Activated CD4-positive, CD25-positive, alpha-beta regulatory T cell treated with anti-CD3 and anti-CD28 coated beads, Interleukin-2, amount 50 U/mL, for 72 hours (primary cell): ENCODE results near the gene NDUFAF2.
"Not testable (repeated sequence)": the region's sequence is repeated elsewhere in the genome, so short reads cannot be mapped to it uniquely, and the experiment has no call there.

Source experiments
- DNase-seq: peaks from one replicate; pipeline ENCODE4 v3.0.0; 2021

The NDUFAF2 gene

DNA sequence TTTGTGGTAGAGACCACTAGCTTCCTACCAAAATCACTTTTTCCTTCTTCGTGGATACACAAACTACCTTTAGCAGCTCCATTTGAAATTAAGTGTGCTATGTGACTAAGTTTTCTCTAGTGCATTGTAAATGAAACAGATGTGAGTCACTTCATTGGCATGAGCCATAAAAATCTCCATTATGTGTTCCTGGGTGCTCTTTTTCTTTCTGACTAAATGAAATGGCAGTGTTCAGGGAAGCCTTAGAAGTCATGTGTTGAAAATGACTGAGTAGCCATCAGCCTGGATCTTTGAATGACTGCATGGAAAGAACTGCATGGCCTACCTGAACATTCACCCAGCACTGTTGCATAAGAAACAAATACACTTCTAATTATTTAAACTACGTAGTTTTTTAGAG, 107.9 kb downstream of the NDUFAF2 start:
- DNase-seq: no peak

DNA sequence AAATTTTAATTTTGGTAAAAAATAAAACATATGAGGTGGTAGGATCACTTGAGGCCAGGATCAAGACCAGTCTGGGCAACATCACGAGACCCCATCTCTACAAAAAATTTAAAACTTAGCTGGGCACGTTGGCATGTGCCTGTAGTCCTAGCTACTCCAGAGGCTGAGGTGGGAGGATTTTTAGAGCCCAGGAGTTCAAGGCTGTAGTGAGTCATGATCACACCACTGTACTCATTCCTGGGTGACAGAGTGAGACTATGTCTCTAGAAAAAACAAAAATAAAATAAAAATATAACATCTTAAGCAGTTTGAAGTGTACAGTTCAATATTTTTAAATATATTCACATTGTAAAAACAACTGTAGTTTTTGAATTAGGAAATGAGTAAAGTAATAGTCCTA, 108.9 kb downstream of the NDUFAF2 start:
- no peak for DNase-seq

DNA sequence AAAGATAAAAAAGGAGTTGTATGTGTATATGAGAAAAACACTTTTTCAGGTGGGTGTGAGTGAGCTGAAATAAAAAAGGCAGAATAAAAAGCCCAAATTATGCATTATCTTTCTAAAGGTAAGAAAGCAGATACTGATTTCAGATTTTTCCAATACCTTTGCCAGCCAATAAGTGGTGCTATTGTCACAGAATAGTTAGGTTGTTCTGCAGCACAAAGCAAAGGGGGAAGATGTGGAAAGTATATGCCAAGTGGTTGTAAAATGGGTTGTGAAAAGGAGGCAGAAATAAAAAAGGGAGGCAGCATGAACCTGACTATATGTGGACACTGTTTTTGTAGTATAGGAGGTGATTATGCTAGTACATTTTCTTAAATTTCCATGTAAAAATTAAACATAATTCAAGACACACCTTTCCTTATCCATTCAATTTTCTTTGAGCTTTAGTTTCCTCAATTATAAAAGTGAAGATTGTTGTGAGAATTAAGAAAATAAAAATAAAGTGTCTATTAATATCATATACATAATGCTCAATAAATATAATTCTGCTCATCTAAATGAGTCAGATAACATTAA, 110.5 kb downstream of the NDUFAF2 start:
- DNase-seq: no peak

DNA sequence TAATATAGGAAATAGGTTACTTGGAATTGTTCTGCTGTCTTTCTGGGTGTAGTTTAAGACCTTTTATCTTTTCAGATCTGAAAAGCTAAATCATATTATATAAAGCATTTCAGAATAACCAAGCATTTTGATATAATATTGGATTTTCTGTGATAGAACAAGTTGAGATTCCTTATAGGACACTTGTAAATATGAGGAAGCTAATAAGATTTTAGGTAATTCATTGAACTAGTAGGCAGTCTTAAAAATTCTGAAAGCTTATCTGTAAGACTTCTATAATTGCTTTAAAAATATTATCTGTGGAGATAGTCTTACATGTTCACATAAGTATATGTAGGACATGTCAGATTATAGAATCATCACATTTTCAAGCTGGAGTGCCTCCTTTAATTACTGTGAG, 114.5 kb downstream of the NDUFAF2 start:
- DNase-seq: no peak

DNA sequence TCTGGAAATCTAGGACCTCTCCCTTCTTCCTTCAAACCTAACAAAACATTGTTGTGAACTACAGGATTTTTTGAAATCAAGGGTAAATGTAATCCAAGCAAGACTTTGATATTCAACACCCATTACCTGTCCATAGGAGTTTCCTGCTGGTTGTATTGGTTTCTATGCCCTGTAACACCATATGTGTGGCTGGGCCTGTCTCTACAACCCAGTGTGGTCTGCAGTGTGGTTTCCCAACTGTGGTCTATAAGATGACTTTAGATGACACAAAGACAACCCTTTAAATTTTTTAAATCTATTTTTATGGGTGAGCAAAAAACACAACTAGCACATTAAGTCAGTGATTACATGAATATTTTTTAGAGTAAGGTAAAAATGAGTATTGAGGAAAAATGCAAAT, 124.1 kb downstream of the NDUFAF2 start:
- DNase-seq: no peak

DNA sequence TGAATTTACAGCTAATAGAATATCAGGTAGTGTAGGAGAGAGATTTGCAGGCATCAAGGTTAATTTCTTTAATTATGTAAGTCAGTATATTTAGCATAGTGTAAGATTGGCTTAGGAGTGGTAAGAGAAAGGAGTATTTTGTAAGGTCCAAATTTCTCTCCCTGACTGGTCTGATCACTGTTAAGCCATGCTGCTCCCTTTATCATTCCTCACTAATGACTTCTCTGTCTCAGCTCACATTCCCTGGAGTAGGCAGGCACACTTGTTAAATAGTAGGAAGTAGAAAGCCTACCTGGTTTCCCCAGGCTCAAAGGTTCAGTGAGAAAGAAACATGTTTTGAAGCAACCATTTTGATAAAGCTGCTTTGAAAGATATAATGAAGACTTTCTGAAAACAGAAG, 126.5 kb downstream of the NDUFAF2 start:
- DNase-seq: no peak

DNA sequence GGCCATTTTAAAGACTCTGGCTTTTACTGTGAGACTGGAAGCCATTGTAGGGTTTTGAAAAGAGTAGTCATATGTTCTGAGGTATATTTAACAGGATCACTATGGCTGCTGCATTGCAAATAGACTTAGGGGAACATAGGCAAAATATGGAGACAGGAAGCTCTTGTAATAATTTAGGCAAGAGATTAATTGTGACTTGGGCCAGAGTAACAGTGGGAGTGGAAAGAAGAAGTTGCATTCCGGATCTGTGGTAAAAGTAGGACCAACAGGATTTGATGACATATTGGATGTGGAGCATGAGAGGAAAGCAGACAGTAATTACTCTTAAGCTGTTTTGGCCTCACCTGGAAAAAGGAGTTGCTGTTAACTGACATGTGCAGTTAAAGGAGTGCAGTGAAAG, 131.6 kb downstream of the NDUFAF2 start:
- no peak for DNase-seq

DNA sequence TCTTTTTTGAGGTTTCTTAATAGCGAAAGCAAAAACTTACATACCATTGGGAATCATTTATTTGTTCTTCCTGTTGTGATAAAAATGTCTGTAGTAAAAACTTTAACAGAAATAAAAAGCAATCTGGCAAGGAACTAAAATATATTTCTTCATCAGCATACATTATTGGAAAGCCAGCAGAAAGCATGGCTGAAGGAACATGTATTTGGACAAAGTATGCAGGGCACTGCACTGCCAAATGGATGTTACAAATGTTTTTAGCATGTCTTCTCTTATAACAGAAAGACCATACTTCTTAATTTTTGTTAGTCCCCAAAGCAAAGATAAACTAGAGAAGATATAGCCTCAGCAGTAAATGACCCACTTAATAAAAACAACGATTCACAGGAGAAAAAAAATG, 136.7 kb downstream of the NDUFAF2 start:
- DNase-seq: no peak

DNA sequence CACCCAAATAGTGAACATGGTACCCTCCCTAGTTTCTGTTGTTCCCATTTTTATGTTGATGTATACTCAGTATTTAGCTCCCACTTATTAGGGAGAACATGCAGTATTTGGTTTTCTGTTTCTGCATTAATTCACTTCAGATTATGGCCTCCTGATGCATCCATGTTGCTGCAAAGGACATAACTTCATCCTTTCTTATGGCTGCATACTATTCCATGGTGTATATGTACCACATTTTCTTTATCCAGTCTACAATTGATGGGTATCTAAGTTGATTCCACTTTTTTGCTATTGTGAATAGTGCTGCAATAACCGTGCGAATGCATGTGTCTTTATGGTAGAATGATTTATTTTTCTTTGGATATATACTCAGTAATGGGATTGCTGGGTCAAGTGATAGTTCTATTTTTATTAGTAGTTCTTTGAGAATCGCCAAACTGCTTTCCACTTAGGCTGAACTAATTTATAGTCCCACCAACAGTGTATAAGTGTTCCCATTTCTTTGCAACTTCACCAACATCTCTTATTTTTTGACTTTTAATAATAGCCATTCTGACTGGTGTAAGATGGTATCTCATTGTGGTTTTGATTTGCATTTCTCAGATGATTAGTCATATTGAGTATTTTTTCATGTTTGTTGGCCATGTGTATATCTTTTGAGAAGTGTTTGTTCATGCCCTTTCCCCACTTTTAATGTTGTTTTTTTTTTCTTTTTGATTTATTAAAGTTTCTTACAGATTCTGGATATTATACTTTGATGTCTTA, 137.7 kb downstream of the NDUFAF2 start:
- no peak for DNase-seq

DNA sequence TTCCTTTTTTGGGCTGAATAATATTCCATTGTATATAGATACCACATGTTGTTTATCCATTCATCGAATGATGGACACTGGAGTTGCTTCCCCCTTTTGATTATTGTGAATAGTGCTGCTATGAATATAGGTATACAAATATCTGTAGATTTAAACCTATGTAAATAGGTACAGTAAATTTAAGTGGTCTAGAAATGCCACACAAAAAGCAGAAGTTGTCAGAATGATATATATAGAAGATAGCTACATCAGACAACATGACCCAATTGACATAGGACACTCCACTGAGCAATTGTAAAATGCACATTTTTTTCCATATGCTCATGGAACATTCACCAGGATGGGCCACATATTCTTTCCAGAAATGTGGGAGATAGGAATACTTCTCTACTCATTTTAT, 139.7 kb downstream of the NDUFAF2 start:
- DNase-seq: no peak

DNA sequence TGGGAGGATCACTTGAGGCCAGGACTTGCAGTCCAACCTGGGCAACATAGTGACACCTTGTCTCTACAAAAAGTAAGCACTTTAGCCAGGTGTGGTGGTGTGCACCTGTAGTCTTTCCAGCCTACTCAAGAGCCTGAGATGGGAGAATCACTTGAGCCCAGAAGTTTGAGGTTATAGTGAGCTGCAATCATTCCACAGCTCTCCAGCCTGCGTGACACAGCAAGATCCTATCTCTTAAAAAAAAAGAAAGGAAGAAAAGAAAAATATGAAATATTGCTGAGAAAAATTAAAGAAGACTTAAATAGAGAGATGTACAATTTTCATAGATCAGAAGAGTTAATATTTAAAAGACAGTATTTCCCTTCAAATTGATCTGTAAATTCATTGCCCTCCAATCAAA, 140.9 kb downstream of the NDUFAF2 start:
- DNase-seq: no peak

DNA sequence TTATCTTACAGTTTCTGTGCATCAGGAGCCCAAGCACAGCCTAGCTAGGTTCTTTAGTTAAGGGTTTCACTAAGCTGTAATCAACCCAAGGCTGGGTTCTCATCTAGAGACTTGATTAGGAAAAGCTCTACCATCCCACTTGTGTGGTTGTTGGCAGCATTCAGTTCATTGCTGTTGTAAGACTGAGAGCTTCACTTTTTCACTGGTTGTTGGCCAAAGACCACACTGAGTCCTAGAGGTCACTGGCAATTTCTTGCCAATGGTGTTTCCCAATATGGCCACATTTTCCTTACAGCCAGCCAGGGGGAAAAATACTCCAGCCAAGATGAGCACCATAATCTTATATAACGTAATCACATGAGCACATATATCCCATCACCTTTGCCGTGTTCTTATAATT, 142.9 kb downstream of the NDUFAF2 start:
- DNase-seq: no peak

DNA sequence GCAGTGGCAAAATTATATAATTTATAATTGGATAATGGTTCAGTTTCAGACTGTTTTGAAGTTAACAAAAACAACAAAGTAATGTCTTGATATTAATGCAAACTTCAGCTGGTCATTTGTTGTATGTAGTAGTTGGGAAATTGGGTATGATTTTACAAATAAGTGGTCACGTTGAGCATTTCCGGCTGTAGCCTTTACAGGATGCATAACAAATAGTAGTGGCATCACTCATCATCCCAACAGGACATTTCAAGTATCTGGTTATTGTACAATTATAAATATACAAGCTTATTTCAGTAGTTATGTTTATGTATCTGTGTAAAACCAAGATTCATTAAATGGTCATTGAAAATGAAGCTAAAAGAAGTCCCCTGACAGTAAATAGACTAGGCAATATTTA, 144.3 kb downstream of the NDUFAF2 start:
- DNase-seq: no peak

DNA sequence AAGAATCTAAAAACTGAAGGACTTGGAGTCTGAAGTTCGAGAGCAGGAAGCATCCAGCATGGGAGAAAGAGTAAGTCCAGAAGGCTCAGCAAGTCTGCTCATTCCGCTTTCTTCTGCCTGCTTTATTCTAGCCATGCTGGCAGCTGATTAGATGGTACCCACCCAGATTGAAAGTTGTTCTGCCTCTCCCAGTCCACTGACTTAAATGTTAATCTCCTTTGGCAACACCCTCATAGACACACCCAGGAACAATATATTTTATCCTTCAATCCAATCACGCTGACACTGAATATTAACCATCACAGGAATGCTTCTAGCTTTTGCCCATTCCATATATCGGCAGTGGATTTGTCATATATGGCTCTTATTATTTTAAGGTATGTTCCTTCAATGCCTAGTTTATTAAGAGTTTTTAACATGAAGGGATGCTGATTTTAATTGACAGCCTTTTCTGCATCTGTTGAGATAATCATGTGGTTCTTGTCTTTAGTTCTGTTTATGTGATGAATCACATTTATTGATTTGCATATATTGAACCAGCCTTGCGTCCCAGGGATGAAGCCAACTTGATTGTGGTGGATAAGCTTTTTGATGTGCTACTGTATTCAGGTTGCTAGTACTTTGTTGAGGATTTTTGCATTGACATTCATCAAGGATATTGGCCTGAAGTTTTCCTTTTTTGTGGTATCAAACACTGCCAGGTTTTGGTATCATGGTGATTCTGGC, 148.2 kb downstream of the NDUFAF2 start:
- DNase-seq: not testable (repeated sequence)

DNA sequence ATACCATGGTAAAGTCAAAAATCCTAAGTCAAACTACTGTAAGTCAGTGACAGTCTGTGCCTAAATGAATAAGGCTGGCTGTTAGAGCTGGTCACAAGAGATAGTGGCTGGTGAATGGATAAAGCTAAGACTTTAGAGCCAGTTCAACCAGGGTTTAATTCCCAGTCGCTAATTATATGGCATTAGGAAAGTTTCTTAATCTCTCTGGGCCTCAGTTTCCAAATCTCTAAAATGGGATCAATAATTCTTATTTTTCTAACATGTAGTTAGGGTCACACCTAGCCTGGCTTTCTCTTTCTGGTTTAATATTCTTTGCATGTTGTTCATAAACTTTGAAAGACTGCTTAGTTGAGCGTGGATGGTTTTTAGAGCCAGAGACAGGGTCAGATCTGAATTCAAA, 152.5 kb downstream of the NDUFAF2 start:
- DNase-seq: no peak

DNA sequence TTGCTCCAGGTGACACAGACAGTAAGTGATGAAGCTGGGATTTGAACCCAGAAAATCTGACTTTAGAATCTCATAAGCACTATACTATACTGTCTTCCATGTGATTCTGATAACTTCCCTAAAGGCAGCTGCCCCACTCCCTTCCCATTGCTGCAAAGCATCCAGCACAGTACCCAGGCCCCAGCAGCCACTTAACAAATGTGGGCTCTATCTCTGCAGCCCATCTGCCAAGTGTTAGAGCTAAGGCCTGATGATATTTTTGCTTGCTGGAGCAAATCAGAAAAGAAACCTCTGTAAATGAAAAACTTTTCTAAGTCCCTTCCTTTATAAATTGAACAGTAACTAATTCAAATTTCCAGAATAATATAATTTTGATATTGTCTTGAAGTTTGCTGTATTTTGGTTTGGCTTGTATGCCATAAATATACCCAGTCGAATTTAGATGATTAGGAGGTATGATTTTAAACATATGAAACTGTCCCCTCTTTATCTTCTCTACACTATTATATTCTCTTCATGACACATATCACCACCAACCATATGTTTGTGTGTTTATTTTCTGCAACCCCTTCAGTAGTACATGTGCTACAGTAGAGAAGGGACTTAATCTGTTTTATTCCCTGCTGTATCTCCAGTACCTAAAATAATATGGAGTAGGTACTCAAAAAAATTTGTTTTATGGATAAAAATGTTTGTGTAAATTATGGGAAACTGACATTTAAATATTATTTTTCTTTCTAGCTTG, 153.4 kb downstream of the NDUFAF2 start:
- DNase-seq: no peak

DNA sequence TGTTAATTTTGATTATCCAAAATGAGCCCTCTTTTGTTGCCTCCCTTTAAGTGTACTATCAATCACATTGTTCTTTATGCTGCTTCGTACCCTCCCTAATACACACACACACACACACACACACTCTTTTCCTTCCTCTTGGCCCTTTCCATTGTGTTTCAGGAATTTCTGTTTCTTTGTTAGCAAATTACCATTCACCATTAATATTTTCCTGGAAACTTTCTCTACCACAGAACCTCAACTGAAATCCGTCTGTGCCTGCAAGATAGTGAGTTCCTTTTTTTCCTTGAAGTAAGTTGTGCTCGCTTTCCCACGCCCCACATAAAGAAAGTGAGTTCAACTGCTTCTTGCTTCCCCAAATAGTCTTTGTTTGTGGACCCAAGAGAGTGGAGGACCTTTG, 155.4 kb downstream of the NDUFAF2 start:
- DNase-seq: no peak

DNA sequence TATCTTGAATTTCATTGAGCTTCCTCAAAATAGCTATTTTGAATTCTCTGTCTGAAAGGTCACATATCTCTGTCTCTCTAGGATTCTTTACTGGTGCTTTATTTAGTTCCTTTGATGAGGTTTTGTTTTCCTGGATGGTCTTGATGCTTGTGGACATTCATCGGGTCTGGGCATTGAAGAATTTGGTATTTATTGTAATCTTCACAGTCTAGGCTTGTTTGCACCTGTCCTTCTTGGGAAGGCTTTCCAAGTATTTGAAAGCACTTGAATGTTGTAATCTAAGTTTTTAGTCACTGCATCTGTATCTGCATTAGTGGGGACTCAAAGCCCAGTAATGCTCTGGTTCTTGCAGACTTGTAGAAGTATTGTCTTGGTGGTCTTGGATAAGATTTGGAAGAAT, 169.4 kb downstream of the NDUFAF2 start:
- DNase-seq: no peak

DNA sequence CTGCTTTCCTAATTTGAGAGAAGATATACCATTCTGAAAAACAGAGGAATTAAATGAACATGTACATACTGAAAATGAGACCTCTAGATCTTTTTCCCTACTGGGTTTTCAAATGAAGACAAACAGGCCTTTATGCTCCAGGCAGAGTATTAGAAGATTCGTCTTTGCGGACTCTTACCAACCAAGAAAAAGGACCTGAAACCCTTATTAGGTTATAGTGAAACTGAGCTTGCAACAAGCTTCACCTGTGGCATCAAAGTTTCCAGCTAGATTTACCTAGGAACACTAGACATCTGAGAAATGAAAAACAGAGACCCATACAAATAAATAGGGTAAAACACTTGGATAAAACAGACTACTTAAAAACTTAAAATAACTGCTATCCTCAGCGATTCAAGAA, 171.0 kb downstream of the NDUFAF2 start:
- no peak for DNase-seq

DNA sequence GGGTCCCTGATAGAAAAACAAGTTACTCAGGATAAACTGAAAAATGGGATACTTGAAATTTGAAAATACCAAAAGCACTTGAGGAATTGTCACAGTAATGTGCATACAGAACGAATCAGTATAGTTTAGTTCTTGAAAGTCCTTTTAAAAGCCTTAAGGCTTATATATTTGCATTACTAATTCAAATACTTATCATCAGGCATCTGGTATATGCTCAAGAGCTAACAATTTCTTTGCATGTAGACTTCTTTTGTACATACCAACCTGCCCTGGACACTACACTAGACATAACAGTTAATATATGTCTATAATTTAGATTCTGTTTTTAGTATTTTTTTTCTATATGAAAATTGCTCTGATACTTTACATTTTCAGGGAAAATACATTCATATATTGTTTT, 174.1 kb downstream of the NDUFAF2 start:
- no peak for DNase-seq

DNA sequence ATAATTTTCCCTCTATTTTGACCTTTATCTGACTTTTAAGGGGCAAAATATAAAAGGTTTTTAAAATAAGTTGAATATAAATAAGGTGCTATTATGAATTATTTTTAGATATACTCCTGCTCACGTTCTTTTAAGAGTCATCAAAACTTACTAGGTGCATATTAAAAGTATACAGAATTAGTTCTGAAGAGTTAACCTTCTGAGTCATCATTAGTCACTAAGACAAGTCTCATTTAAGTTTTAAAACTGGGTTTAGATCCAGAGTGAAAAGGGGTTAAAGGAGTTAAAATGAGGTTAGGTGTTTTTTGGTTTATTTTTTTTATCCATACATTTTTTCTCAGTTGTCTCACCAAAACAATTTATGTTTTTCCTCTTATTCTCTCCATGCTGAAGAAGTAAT, 175.5 kb downstream of the NDUFAF2 start:
- DNase-seq: no peak

DNA sequence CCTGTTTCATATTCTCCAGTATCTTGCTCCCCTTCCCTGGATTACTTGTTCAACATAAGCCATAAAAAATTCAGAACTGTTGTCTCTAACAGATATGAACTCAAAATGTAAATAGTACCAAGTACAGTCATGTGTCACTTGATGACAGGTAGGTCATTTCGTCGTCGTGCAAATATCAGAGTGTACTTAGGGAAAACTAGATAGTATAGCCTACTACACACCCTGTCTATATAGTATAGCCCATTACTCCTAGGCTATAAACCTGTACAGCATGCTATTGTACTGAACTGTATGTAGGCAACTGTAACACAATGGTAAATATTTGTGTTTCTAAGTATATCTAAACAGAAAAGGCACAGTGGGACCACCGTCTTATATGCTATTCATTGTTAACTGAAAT, 178.1 kb downstream of the NDUFAF2 start:
- no peak for DNase-seq

DNA sequence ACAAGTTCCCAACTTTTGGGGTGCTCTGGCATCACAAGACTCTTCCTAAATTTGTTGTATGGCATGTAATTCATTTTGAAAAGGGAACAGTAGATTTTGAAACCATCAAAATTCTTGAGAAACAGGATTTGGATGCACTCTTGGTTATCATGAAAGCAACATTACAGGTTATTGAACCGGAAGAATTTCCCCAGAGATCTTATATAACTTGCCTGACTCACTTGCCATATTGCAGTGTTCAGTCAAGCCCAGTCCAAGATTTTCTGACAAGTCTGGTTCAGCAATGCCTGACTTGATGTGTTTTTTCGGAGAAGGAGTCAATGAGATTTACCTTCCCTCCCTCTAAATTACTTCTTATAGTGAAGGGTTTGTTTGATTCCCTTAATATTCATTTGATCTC, 185.3 kb downstream of the NDUFAF2 start:
- no peak for DNase-seq

DNA sequence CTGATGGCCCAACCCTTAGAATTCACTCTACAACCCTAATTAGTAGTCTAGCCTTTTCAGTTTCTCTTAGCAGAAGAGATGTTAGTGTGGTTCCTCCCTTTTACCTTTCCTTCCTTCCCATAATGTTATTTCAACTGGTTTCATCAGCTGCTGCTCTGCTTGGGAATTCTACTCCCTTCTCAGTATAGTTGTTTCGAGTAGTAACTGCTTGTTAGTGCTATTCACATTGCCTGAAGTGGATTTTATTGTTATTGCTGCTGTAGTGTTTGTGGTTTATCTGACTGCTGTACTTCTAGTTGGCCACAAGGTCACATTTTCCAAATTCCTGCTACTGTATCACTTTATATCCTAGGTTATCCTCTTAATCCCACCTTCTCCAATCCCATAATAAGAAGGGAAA, 187.6 kb downstream of the NDUFAF2 start:
- DNase-seq: no peak
